M059J (cell line): Measurements from ENCODE around the gene RPE. TPM values are rescaled to one million over a fixed set of nuclear protein-coding genes. Genes with fewer than 3 reads are reported as not detected.

ENCODE experiments used
- DNase-seq: peaks from one replicate; pipeline ENCODE4 v3.0.0-alpha.2; 2012; ENCODE audit warnings: low read depth
- total RNA-seq: library from RNA; depleted of rRNA; stranded (reverse); fragments of >200 nt; shearing (Covaris generic); gene quantifications from 2 replicates; pipeline ENCODE4 v1.2.3, GENCODE V29; 2014

The RPE gene
- total RNA-seq, 1 experiment from 2014 or later, result 79.5 TPM

GRCh38 chr2:210000464-210001324 lies 1.7 kb upstream of the RPE start:
- no peak for DNase-seq

DNA sequence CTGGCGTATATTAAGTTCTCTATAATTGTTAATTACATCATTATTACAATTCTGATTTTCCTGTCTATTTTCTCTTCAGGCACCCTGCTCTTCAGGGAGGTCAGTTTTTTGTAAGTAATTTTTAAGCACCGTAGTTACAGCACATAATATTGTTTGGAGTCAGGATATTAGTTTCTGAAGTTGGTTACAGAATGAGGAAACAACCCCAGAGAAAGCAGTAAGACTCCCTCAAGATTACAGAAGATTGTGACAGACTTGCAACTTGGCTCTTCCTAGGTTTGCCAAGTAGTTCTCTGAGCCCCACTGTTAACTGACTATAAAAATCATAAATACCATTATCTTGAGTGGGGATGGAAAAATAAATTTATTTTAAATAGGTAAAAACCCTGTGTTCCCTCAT lies 921 bp downstream of the RPE start:
- no peak for DNase-seq

DNA sequence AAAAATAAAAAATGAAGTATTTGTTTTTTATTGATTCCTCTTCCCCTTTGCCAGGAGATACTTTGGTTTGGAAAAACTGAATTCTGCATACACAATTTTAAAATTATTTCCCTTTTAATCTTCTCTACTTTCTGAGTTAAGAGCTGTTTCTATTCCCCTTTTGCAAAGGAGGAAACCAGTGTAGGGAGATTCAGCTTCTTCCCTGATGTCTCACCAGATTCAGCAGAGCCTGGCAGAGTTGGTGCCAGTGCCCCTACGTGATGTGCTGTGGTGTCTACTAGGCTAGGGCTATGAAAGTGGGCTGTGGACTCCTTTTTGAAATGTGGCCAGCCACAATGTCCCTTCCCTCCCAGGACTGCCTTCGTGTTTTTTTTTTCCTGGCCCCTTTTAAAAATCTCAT lies 2.4 kb downstream of the RPE start:
- no peak for DNase-seq

DNA sequence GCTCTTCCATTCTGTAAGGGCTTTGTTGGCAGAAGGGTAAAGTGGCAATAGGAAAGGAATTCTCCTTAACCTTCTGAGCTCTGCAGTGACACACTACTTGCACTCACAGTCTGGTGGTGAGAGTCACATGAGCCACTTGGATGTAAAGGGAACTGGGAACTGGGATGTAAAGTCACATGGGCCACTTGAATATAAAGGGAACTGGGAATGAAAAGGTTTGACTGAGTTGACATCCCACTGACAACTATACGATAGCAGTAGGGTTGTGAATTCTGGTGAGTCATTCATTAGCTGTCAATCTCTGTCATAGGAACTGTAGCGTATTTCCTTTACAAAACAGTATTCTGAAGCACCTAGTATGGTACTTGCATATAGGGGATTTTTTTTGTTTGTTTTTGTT lies 5.5 kb downstream of the RPE start:
- DNase-seq, result no peak

- DNase-seq, result no peak
These were observed 6.7 kb downstream of the RPE start for GRCh38 chr2:210009126-210009525.

DNA sequence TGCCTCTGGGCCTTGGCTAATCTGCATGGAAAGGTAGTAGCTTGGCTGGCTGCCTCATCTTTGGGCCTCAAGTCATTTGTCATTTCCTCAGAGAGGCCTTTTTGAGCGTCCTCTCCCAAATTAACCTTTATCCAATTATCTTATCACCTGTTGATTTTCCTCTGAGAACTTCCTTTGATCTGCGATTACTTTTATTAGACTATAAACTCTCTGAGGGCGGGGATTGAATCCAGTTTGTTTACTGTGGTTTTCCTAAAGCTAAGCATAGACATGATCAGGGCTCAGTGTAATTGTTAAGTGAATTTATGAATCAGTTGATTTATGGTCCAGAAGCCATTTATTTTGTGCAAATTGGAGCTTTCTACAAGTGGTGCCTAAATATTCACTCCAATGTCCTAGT lies 7.5 kb downstream of the RPE start:
- peak; percentile 40 for DNase-seq

DNA sequence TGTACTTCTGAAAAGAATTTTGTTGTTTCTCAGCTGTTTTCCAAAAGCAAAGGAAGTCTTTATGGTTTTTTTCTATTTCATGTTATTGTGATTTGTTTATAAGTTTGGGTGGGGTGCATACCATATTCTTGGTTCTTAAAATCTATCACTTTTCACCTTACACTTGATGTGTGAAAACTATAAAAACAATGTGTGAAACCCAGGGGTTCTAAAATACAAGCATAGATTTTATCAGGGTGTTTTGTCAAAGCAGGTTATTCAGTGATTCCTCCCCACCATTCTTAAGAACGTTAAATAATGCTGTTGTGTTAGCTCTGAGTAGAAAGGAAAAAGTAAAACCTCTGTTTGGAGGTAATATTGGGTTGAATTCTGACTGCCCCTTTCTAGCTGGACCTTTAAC lies 17.7 kb downstream of the RPE start:
- DNase-seq, result no peak

GRCh38 chr2:210022824-210023223 lies 20.4 kb downstream of the RPE start:
- DNase-seq, result no peak

DNA sequence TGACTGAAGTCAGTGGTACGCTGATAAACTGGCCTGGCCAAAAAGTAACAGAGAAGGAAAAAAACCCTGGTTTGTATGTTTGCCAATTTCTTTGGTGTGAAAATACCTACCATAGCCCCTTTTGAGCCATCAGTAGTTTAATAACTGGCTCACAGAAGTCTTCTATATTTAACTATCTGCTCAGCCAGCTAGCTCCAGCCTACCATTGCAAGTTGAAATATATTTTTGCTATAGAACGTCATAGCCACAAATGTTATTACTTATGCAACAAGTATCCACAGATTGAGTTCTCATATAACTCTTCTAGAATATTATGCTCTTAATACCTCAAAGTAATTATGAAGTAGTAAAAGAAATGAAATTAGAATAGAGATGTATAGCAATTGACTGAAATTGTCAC lies 25.2 kb downstream of the RPE start:
- no peak for DNase-seq

GRCh38 chr2:210028178-210028577 lies 25.7 kb downstream of the RPE start:
- no peak for DNase-seq

- DNase-seq, result no peak
These were observed 31.7 kb downstream of the RPE start for GRCh38 chr2:210034087-210034683.

DNA sequence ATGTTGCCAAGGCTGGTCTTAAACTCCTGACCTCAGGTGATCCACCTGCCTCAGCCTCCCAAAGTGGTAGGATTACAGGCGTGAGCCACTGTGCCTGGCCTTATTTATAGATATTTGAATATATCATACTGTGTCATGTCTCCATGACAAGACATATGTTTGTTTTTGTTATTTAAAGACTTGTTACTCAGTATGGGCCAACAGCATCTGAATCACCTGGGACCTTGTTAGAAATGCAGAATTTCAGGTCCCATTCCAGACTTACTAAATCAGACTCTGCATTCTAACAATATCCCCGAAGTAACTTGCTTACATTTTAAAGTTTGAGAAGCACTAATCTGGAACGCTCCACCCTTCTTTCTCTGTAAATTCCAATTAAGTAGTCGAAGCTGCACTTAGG lies 33.2 kb downstream of the RPE start:
- no peak for DNase-seq

- no peak for DNase-seq
These were observed 35.6 kb downstream of the RPE start for GRCh38 chr2:210038078-210038477.

GRCh38 chr2:210046851-210047500 lies 44.5 kb downstream of the RPE start:
- DNase-seq, result no peak

- no peak for DNase-seq
These were observed 47.4 kb downstream of the RPE start for GRCh38 chr2:210049831-210050230.

- DNase-seq, result no peak
These were observed 48.4 kb downstream of the RPE start for GRCh38 chr2:210050885-210051284.

DNA sequence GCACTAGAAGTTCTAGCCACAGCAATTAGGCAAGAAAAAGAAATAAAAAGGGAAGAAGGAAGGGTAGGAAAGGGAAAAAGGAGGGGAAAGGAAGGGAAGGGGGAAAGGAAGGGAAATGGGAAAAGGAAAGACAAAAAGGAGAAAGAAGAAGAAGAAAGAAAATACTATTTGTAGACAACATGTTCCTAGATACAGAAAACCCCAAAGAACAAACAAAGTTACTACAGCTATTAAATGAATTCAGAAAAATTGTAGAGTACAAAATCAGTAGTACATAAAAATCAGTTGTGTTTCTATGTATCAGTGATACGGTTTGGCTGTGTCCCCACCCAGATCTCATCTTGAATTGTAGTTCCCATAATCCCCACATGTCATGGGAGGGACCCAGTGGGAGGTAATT lies 52.3 kb downstream of the RPE start:
- DNase-seq, result no peak

GRCh38 chr2:210055825-210056224 lies 53.4 kb downstream of the RPE start:
- DNase-seq, result no peak

- DNase-seq, result no peak
These were observed 60.9 kb downstream of the RPE start for GRCh38 chr2:210063306-210063705.
